Measurements from ENCODE around the gene ZFAND3. TPM values are rescaled to one million over a fixed set of nuclear protein-coding genes. Genes with fewer than 3 reads are reported as not detected.

ZFAND3 gene
- polyA plus RNA-seq, 10 donors: 72.6 to 114 (median 89.2) TPM

DNA sequence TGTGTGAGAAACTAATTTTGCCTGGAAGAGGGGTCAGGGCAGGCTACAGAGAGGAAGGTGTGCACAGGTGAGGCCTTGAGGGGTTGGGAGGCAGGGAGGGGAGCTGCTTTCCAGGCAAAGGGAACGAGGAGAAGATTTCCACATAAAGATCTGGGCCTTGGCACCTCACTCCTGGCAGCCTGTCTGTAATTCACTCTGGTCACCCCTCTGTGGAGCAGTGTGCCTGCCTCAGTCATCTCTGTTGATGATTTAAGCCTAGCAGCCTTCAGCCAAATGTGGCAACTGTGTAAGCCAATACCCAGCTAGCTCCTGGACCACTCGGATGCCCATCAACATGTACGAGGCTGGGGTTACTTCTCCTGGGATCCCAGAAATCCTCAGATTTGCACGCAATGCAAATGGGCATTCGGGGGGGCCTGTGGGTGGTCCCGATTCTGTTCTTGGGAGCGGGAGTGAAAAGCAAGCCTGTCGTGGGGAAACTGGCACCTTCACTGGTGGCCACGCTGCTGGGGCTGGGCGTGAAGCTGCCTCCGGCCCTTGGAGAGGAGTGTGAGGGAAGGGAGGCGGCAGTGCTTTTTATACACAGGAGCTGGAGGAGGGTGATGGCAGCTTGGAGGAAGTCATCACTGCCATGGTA lies 360.4 kb downstream of the ZFAND3 start:
- no peak for DNase-seq

- no peak for DNase-seq
Measured at GRCh38 chr6:38180586-38180985, 361.1 kb downstream of the ZFAND3 start.

GRCh38 chr6:38182426-38182825 lies 362.9 kb downstream of the ZFAND3 start:
- no peak for DNase-seq

GRCh38 chr6:38183856-38184584 lies 364.5 kb downstream of the ZFAND3 start:
- no peak for DNase-seq

DNA sequence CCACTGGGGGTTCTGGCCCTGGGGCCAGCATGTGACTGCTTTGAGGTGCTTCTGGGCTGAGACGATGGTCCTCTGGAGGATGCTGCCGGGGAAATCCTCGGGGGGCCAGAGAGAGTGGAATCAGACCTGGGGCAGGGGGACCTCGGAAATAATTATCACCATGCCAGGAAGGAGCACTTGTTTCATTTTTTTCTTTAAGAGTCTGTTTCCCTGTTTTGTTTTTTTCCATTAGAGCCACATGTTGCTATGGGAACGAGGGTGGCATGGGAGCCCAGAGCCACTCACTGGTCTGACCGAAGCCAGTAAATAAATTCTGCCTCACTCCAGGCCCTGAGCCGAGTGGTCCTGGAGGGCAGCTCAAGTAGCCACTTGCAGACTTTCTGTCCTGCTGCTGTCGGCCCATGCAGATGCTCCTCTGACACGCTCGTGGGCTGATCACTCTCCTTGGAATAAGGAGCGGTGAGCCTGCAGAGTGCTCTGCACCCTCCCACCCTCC lies 365.1 kb downstream of the ZFAND3 start:
- DNase-seq: no peak

- no peak for DNase-seq
Measured at GRCh38 chr6:38185244-38185643, 365.7 kb downstream of the ZFAND3 start.

GRCh38 chr6:38185752-38186151 lies 366.2 kb downstream of the ZFAND3 start:
- DNase-seq: no peak

- DNase-seq: no peak
Measured at GRCh38 chr6:38187325-38187724, 367.8 kb downstream of the ZFAND3 start.

DNA sequence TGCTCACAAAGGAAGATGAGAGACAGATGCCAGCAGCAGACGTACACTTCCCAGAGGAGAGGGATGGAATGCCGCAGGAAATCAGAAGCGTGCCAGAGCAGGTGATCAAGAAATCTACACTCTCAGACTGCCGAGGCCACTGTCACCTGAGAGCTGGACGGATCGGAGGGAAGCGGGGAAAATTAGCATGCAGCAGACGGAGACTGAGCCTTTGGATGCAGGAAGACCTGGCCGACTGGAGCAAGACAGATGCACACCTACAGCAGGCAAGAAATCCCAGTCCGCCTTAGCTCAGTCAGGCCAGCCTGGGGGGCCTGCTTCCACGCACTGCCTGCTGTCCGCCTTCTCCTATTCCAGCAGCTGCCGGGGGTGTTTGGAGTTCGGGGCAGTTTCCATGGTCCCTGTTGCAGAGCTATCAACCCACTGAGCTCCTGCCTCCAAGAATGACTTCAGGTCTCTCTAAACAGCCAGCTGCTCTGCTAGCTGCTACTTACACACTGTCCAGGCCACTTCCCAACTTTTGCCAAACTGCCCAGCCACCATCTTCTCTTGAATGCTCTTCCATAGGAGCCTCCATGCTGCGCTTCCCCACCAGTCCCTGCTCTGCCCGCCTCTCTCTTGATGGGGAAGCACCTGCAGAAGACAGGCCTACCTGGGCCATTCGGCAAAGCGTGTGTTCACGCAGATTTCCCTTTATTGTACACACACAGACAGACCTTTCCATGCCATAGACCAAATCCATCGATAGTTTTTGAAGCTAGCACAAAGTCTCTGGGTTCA lies 368.5 kb downstream of the ZFAND3 start:
- no peak for DNase-seq

DNA sequence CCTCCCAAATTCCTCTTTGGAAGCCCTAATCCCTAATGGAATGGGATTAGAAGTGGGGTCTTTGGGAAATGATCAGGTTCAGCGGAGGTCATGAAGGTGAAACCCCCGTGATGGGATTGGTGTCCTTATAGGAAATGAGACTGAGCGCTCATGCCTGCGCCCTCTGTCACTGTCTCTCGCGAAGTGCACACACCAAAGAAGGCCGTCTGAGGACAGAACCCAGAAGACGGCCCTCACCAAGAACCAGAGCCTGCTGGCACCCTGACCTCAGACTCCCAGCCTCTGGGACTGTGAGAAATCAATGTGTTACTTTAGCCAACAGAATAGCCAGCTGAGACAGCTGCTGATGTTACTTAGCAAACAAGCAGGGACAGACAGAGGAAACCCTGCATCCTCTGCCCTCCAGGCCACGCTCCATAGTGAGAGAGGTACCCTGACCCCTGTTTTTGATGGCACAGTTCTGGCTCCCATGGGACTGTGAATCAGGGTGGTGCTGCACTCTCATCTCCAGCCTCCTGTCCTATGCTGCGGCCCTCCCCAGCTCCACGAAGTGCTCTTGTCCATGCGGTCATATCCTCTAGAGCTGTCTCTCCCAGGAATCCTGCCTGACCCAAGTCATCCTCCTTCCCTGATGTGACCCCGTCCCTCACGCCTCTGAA lies 369.3 kb downstream of the ZFAND3 start:
- no peak for DNase-seq

- no peak for DNase-seq
Measured at GRCh38 chr6:38191418-38191817, 371.9 kb downstream of the ZFAND3 start.

- no peak for DNase-seq
Measured at GRCh38 chr6:38192011-38192410, 372.5 kb downstream of the ZFAND3 start.

DNA sequence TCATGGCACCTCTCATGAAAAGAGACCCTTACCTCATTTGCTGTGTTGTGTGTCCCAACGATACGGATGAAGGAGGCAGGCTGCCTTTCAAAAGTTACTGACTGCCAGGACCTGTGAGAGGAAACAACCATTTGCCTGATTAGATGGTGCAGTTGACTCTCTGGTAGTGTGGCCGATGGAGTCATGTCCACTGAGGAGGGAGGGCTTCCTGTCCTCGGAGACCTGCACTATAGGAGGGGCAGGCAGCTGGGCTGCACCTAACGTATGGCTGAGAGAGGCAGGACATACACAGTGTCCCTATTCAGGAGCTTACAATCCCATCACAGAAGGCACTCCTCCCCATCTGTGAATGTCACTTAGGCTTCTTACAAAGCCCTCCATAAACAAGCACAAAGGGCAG lies 373.0 kb downstream of the ZFAND3 start:
- DNase-seq: no peak

DNA sequence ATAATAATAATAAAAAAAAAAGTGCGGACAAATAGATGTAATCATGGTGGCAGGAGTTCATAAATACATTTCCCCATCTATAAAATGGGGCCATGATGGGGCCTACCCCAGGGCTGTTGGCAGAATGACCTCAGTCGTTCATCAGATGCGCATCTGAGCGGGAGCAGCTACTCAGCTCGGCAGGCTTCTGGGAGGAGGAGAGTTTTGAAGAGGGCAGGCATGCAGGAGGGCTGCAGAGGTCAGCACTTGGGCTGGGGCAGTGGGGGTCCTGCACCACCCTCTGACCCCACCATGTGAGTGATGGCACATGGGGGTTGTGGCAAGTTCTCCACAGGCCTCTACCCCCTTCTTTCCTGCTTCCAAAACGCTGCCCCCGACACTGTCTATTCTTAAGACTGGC lies 373.5 kb downstream of the ZFAND3 start:
- no peak for DNase-seq

- DNase-seq: no peak
Measured at GRCh38 chr6:38193481-38194281, 374.2 kb downstream of the ZFAND3 start.

DNA sequence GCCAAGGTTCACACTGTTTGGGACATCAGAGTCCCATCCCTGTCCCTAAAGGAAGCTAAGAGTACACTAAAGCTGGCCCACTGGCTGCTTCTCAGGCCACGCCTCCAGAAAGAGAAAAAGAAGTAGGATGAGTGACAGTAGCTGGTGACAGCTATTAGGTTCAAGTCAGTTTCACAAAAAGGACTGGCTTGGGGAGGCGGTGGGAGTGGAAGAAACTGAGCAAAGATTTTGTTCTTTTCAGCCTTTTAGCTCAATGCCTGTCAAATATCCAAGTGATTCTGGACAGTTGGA lies 374.7 kb downstream of the ZFAND3 start:
- no peak for DNase-seq

GRCh38 chr6:38194589-38194988 lies 375.1 kb downstream of the ZFAND3 start:
- DNase-seq: no peak

- no peak for DNase-seq
Measured at GRCh38 chr6:38195113-38195635, 375.6 kb downstream of the ZFAND3 start.

DNA sequence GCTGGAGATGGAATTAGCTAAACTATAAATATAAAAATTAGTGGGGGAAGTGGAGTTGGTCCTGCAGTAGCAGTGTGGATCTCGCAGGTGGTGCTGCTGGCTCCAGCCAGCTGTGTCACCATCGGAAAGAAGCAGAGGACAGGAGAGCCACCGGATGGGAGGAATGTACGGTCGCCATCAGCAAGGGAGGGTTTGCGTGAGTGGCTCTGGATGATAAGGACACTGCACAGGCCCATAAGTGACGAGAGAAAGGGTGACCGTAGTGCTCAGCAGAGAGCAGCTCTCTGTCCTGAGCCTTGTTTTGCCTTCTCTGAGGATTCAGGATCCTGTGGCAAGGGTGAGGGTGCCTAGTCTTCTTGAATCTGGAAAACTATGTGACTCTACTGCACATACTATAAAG lies 378.7 kb downstream of the ZFAND3 start:
- no peak for DNase-seq
